Neutrophil (primary cell): ENCODE measurements around the gene VLDLR.

Experiments
- H3K27ac ChIP-seq: fragments of 200-600 bp; sonication (generic); 2 replicates; pipeline ENCODE4 v1.5.1; 2016; ENCODE audit warnings: mild to moderate bottlenecking, moderate library complexity
- H3K27me3 ChIP-seq: fragments of 200-600 bp; sonication (generic); 2 replicates; pipeline ENCODE4 v1.6.0; 2016; ENCODE audit warnings: mild to moderate bottlenecking
- H3K36me3 ChIP-seq: fragments of 200-600 bp; sonication (generic); 2 replicates; pipeline ENCODE4 v1.5.1; 2017
- H3K4me1 ChIP-seq, 2 experiments: fragments of 200-600 bp in 1 of 2; sonication (generic) in 1 of 2; 1 replicate in 1 of 2; 2 replicates in 1 of 2; pipeline versions ENCODE4 v1.5.1 to v1.6.1; 2013 to 2016; ENCODE audit warnings: low read depth in 1 of 2, low read length in 1 of 2, mild to moderate bottlenecking in 1 of 2, moderate library complexity in 1 of 2; ENCODE audit not compliant: control insufficient read depth in 1 of 2, insufficient read depth in 1 of 2
- H3K4me3 ChIP-seq, 2 experiments: fragments of 200-600 bp in 1 of 2; sonication (generic) in 1 of 2; 1 replicate in 1 of 2; 2 replicates in 1 of 2; pipeline ENCODE4 v1.5.1; 2013 to 2016; ENCODE audit warnings: low read depth in 1 of 2, low read length in 1 of 2, mild to moderate bottlenecking in 1 of 2, moderate library complexity in 1 of 2
- H3K9me3 ChIP-seq: fragments of 200-600 bp; sonication (generic); 2 replicates; pipeline ENCODE4 v1.5.1; 2016
- TF ChIP-seq, protein P1 (sequence below): fragments of 200-600 bp; sonication (generic); IDR thresholded peaks from 2 replicates; pipeline ENCODE4 v1.5.1; 2016; ENCODE audit warnings: antibody characterized with exemption

VLDLR gene

DNA sequence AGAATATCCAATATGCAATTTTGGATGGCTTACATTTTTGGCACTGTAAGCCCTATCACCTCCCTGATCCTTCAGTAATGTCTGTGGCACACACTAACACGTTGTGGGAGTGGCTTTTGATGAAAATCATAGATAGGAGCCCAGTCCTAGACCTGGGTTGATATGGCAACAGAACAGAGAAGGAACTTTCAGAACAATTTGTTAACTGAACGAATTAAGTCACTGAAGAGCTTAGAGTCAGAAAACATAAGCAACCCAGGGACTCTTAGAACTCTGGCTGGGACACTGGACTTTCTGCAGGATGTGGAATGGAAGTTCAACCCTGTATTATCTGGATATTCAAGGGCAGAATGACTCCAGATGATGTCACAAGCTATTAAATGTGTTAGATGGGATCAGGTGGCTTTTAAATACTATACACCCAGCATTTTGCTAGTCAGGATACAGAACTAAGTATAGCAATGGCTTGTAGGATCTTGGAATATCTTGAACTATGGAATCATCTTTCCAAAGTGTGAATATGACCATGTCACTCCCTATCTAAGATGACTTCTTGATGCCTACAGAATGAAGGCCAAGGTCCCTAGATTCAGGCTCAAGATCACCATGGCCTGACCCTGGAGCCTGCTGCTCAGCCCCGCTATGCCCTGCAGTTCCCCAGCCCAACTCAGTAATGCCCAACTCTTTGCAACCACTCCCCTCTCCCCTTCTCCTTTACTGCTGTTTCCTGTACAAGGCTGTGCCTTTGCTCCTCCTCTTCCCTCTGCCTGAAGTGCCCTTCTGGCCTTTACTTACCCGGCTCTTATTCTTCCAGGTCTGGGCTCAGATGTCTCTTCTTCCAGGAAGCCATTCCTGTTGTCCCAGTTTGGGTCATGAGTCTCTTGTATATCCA lies 42.8 kb downstream of the VLDLR start:
- Histone ChIP-seq H3K9me3 (no peaks in the 10 kb centered on the region), H3K4me1 (no peaks in the 10 kb centered on the region)

DNA sequence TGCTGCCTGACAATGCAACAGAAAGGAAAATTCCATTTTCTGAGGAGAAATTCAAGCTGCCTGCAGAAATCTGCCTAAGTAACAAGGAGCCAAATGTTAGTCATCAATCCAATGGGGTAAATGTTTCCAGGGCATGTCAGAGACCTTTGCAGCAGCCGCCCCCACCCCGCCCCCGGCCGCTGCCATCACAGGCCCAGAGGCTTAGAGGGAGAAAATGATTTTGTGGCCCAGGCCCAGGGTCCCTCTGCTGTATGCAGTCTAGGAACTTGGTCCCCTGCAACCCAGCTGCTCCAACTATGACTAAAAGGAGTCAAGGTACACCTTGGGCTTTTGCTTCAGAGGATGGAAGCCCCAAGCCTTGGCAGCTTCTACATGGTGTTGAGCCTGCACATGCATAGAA lies 45.0 kb downstream of the VLDLR start:
- H3K4me1 ChIP-seq: no peaks in the 10 kb centered on the region
- H3K27me3 ChIP-seq: no peaks in the 10 kb centered on the region
- no peak overlapping the region for H3K27ac ChIP-seq
- H3K9me3 ChIP-seq: no peaks in the 10 kb centered on the region
- H3K36me3 ChIP-seq: no peaks in the 10 kb centered on the region
- H3K4me3 ChIP-seq: no peak overlapping the region
- TF ChIP-seq, protein P1, sequence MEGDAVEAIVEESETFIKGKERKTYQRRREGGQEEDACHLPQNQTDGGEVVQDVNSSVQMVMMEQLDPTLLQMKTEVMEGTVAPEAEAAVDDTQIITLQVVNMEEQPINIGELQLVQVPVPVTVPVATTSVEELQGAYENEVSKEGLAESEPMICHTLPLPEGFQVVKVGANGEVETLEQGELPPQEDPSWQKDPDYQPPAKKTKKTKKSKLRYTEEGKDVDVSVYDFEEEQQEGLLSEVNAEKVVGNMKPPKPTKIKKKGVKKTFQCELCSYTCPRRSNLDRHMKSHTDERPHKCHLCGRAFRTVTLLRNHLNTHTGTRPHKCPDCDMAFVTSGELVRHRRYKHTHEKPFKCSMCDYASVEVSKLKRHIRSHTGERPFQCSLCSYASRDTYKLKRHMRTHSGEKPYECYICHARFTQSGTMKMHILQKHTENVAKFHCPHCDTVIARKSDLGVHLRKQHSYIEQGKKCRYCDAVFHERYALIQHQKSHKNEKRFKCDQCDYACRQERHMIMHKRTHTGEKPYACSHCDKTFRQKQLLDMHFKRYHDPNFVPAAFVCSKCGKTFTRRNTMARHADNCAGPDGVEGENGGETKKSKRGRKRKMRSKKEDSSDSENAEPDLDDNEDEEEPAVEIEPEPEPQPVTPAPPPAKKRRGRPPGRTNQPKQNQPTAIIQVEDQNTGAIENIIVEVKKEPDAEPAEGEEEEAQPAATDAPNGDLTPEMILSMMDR: no peak

More for the DNA sequence above, 42.8 kb downstream of the VLDLR start:
- Histone ChIP-seq H3K36me3 (no peaks in the 10 kb centered on the region), H3K4me3 (no peak overlapping the region), H3K27me3 (no peaks in the 10 kb centered on the region), H3K27ac (no peak overlapping the region)
- TF ChIP-seq, protein P1: no peak

DNA sequence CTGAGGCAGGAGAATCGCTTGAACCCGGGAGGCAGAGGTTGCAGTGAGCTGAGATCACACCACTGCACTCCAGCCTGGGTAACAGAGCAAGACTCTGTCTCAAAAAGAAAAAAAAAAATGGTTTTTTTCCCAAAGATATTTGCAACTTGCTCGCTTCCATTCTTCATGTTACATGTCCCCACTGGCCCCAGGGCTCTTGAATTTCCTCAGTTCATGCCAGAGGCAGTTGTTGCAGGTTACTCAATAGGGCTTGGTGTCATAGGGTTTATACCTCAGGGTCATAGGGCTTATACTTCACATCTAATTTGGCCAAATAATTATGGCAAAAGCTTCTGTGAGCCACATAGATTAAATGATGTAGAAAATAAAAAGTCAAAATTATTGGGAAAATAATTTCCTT lies 51.6 kb downstream of the VLDLR start:
- Histone ChIP-seq H3K27me3 (no peaks in the 10 kb centered on the region), H3K36me3 (no peaks in the 10 kb centered on the region), H3K4me3 (no peak overlapping the region), H3K27ac (no peak overlapping the region), H3K4me1 (no peaks in the 10 kb centered on the region), H3K9me3 (no peaks in the 10 kb centered on the region)
- TF ChIP-seq, protein P1: no peak

DNA sequence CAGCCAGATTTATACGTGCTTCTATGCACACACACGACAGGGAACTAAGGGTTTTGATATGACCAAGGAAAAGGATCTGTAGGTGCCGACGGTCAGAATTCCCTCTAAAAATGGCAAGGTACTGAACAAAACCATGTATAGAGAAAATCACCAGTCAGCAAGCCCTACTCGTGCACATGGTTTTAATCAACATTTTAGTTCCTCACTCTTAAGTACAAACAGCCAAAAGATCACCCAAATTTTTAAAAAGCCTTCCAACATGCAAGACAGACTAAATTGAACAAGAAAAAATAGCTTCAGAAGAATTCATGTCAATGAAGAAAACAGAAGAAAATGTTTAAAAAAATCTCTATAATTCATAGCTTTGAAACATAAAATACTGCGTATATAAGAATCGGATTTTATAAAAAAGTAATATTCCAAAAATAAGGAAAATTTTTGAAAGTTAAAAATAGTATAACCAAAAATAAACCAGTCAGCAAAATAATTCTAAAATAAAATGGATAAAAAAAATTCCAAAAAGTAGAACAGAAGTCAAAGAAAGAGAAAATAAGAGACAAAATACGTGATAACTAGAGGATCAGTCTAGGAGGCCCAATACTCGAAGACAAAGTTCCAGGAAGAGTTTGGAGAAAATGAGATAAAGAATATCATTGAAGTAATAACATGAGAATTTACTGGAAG lies 52.7 kb downstream of the VLDLR start:
- no peaks in the 10 kb centered on the region for H3K4me1 ChIP-seq
- no peaks in the 10 kb centered on the region for H3K27me3 ChIP-seq
- no peaks in the 10 kb centered on the region for H3K36me3 ChIP-seq
- TF ChIP-seq, protein P1: no peak
- no peaks in the 10 kb centered on the region for H3K9me3 ChIP-seq
- H3K27ac ChIP-seq: no peak overlapping the region
- H3K4me3 ChIP-seq: no peak overlapping the region

DNA sequence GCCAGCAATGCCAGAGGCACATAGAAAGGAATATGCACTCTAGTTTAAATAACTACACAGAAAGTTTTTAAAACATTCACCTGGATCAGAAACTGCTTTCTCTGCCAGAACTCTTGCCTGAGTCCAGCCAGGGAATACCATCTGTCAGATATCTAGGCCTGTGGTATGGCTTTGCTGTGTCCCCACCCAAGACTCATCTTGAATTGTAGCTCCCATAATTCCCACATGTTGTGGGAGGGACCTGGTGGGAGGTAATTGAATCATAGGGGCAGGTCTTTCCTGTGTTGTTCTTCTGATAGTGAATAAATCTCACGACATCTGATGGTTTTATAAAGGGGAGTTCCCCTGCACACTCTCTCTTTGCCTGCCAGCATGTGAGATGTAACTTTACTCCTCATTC lies 54.2 kb downstream of the VLDLR start:
- Histone ChIP-seq H3K36me3 (no peaks in the 10 kb centered on the region), H3K27me3 (no peaks in the 10 kb centered on the region), H3K27ac (no peak overlapping the region), H3K4me3 (no peak overlapping the region), H3K9me3 (no peaks in the 10 kb centered on the region), H3K4me1 (no peaks in the 10 kb centered on the region)
- TF ChIP-seq, protein P1: no peak
